8988T (cell line): ENCODE data around the gene SERPINA9.
"Not testable (repeated sequence)": the region's sequence is repeated elsewhere in the genome, so short reads cannot be mapped to it uniquely, and the experiment has no call there.

Experiments used
- DNase-seq: peaks from one replicate; pipeline ENCODE4 v3.0.0; 2011

Gene SERPINA9

GRCh38 chr14:94421316-94421715 lies 54.7 kb downstream of the SERPINA9 start:
- DNase-seq: no peak

- DNase-seq: not testable (repeated sequence)
Observed at GRCh38 chr14:94417497-94418205, 58.3 kb downstream of the SERPINA9 start.
